MG63 (cell line): Measurements from ENCODE around the gene MGST2. TPM values are rescaled to one million over a fixed set of nuclear protein-coding genes. Genes with fewer than 3 reads are reported as not detected.
A peak's percentile ranks its signal among the peaks of the same experiment; 100 is the strongest.
"Not testable (repeated sequence)": the region's sequence is repeated elsewhere in the genome, so short reads cannot be mapped to it uniquely, and the experiment has no call there.

Experiments
- DNase-seq: peaks from one replicate; pipeline ENCODE4 v3.0.0-alpha.2; 2020
- H3K27me3 ChIP-seq: fragments of 250-450 bp; sonication (Bioruptor Pico); 2 replicates; pipeline ENCODE4 v1.5.1; 2020; ENCODE audit warnings: mild to moderate bottlenecking, moderate library complexity
- H3K36me3 ChIP-seq: fragments of 250-450 bp; sonication (Bioruptor Pico); 2 replicates; pipeline ENCODE4 v1.5.1; 2020; ENCODE audit warnings: mild to moderate bottlenecking, moderate library complexity
- H3K4me3 ChIP-seq: fragments of 250-450 bp; sonication (Bioruptor Pico); 2 replicates; pipeline ENCODE4 v1.5.1; 2020; ENCODE audit warnings: mild to moderate bottlenecking, moderate library complexity
- H3K9me3 ChIP-seq: fragments of 250-450 bp; sonication (Bioruptor Pico); 2 replicates; pipeline ENCODE4 v1.5.1; 2020; ENCODE audit warnings: mild to moderate bottlenecking, moderate library complexity
- total RNA-seq: library from RNA; depleted of rRNA; stranded (reverse); fragments of >200 nt; shearing (Covaris generic); gene quantifications from 2 replicates; pipeline ENCODE4 v1.2.3, GENCODE V29; 2014; ENCODE audit warnings: low replicate concordance; rRNA removed

Gene MGST2
- total RNA-seq: 2.3 and 10.5 TPM in 2 replicates

DNA sequence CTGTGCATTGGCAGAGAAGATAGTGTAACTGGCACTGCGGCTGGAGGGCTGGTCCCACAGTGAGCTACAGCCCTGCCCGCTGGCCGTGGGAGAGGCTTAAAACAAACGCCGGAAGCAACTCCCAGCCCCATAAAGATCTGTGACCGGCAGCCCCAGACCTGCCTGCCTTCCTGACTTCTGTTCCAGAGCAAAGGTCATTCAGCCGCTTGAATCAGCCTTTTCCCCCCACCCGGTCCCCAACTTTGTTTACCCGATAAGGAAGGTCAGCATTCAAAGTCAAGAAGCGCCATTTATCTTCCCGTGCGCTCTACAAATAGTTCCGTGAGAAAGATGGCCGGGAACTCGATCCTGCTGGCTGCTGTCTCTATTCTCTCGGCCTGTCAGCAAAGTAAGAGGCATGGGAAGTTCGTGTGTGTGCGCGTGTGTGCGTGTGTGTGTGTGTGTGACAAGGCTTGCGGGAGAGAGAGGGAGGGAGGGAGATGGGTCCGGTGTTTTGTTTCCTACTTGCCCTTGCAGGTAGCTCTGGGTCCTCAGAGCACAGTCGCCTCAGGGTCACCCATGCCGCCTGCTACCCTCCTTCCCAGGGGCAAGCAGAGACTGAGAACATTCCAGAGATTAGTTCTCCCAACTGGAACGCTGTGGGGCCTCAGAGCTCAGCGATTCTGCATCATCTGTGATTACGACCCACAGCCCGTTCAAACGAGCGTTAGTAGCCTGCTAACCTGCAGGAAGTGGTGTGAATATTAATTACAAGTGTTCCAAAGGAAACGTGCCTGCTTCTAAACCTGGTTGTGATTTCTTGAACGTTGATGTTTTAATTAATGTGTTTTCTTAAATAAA lies at the start of gene MGST2:
Gene MGST2, plus strand, starts transcription at position 130 of the 840 bp plus-strand sequence. Its CDS starts 201 bp downstream, at position 331.
- Histone ChIP-seq H3K27me3 (no peaks in the 10 kb centered on the region), H3K36me3 (no peaks in the 10 kb centered on the region), H3K9me3 (no peaks in the 10 kb centered on the region), H3K4me3 (peak within 1 kb of the TSS; percentile 56)
- peak; percentile 74 for DNase-seq

GRCh38 chr4:139617702-139618490 lies 47.7 kb upstream of the MGST2 start:
- no peak overlapping the region for H3K4me3 ChIP-seq

GRCh38 chr4:139619644-139620043 lies 46.0 kb upstream of the MGST2 start:
- H3K9me3 ChIP-seq: no peaks in the 10 kb centered on the region
- H3K27me3 ChIP-seq: no peaks in the 10 kb centered on the region
- no peak overlapping the region for H3K4me3 ChIP-seq
- no peaks in the 10 kb centered on the region for H3K36me3 ChIP-seq
- no peak for DNase-seq

More at GRCh38 chr4:139617702-139618490, 47.7 kb upstream of the MGST2 start:
- no peaks in the 10 kb centered on the region for H3K9me3 ChIP-seq
- DNase-seq: no peak
- H3K36me3 ChIP-seq: no peaks in the 10 kb centered on the region
- H3K27me3 ChIP-seq: no peaks in the 10 kb centered on the region

DNA sequence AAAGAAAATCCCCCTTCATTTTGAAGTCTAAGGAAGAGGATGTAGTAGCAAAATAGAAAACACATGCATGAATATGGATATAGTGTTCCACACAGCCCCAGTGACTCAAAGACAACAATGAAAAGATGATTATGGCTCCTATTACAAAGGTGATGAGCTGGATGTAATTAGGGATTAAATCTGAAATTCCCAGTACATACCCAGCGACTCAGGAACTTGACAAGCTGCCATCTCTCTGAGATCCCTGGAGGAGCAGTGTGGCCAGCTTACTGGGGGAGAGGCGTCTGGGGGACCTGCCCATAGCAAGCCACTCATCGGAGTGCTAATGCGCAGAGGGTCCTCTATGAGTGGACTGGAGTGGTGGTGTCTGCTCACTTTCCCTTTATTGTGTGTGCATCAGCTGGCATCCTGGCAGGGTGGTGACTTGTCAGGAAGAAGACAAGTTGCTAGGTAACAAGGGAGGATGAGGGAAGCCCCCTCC lies 42.7 kb upstream of the MGST2 start:
- Histone ChIP-seq H3K9me3 (no peaks in the 10 kb centered on the region), H3K27me3 (no peaks in the 10 kb centered on the region), H3K36me3 (no peaks in the 10 kb centered on the region), H3K4me3 (no peak overlapping the region)
- no peak for DNase-seq

GRCh38 chr4:139624441-139625092 lies 41.1 kb upstream of the MGST2 start:
- Histone ChIP-seq H3K4me3 (no peak overlapping the region), H3K36me3 (no peaks in the 10 kb centered on the region), H3K9me3 (no peaks in the 10 kb centered on the region), H3K27me3 (no peaks in the 10 kb centered on the region)
- no peak for DNase-seq

DNA sequence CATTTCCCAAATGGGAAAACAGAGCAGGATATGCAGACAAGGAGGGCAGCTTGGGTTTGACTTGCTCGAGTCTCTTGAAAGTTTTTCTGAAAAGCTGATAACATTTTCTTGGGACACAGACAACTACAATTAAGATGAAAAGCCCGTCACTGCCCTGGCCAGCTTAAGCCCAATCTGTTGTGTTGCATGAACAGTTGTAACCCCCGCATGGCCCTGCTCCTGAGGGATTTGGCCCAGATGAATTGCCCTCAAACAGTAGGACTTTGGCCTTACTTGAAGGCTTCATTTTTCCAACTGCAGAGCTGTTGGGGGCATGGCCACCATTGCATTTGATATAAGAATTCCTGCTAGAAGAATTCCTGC lies 40.5 kb upstream of the MGST2 start:
- H3K9me3 ChIP-seq: no peaks in the 10 kb centered on the region
- no peaks in the 10 kb centered on the region for H3K36me3 ChIP-seq
- no peak for DNase-seq
- no peaks in the 10 kb centered on the region for H3K27me3 ChIP-seq
- no peak overlapping the region for H3K4me3 ChIP-seq

DNA sequence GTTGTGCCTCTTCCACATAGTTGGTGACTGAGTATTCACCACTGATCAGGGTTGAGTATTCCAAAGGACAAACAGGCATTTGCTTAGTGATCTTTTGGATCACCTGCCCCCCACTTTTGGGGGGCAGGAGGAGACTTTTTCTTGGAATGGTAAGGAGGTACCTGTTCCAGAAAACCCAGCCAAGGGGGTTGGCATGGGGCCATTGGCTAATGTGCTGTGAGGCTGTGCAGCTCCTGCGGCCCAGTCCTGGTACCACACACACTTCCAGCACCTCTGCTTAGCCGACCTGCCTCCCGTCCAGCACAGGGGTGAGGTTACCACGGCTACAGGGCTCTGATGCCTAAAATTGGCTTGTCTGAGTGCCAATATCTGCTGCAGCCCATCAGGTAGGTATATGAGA lies 40.1 kb upstream of the MGST2 start:
- DNase-seq: no peak
- Histone ChIP-seq H3K4me3 (no peak overlapping the region), H3K36me3 (no peaks in the 10 kb centered on the region), H3K9me3 (no peaks in the 10 kb centered on the region), H3K27me3 (no peaks in the 10 kb centered on the region)

DNA sequence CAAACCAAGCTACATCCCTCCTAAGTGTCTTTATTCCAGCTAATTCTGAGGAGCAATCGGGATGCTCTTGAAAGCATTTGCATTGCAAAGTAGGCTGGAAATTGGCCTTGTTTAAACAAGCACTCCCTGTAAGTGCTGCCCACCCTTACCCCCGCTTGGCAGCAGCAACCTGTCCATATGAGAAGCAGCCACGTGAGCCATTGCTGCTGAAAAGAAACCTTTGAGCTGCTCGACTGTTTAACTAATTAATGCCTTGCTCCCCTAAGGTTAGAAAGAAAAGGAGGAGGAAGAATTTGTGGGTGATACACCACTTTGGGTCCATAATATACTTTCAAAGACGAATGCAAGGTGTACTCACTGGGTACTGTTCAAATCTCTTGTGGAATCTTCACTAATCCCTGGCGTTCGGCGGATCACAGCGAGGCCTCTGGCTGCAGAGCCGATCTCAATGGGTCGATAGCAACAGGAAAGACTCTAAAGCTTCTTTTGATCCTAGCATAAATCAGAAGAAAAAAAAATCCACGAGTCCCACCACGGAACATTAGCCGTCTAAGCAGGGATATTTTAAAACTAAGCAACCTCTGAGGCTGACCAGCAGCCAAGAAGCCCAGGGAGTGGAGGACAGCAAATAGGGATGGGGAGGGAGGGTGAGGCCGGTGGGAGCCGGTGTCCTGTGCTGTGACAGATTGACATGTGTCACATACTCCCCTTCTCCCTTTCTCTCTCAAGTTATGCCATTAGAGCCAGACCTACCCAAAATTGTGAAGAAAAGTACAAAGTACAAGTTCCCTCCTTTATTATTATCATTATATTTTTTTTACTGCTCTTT lies 37.2 kb upstream of the MGST2 start:
- H3K9me3 ChIP-seq: no peaks in the 10 kb centered on the region
- no peaks in the 10 kb centered on the region for H3K36me3 ChIP-seq
- no peak overlapping the region for H3K4me3 ChIP-seq
- H3K27me3 ChIP-seq: no peaks in the 10 kb centered on the region
- no peak for DNase-seq

GRCh38 chr4:139629436-139630125 lies 36.0 kb upstream of the MGST2 start:
- Histone ChIP-seq H3K4me3 (no peak overlapping the region), H3K9me3 (no peaks in the 10 kb centered on the region), H3K36me3 (no peaks in the 10 kb centered on the region), H3K27me3 (no peaks in the 10 kb centered on the region)
- DNase-seq: no peak

DNA sequence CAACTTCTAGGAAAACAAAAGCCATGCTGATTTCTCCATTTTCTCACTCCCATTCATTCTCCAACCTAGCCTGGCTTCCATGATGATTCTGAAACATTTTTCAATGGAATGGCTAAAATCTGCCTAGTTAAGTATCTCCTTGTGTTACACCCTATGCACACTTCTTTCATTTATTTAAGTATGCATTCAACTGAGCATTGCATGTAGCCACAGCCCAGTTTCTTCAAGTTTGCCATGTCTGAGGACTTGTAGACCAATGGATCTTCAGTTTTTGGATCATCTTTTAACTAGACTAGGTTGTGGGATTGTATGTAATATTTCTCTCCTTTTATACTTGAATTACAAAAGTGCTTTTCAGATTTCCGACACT lies 35.5 kb upstream of the MGST2 start:
- Histone ChIP-seq H3K4me3 (no peak overlapping the region), H3K9me3 (no peaks in the 10 kb centered on the region), H3K27me3 (no peaks in the 10 kb centered on the region), H3K36me3 (no peaks in the 10 kb centered on the region)
- DNase-seq: no peak

DNA sequence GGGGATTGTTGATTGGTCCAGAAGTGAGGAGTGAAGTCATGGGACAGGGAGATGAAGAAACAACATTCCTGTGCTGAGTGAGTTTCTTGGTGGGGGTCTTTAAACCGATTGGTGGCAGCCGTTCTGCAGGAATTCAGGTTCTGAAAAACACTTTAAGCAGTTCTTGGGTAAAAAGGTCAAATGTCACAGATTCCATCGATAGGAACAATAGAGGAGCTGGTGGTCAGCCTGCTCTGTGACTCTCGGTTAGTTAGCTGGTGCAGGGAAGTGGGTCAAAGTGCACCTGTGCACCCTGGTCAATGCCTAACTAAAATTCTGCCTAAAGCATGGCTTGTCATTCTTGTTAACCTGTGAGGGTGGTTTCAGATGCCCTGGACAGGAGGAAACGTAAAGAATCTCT lies 34.6 kb upstream of the MGST2 start:
- H3K4me3 ChIP-seq: no peak overlapping the region
- no peak for DNase-seq
- H3K36me3 ChIP-seq: no peaks in the 10 kb centered on the region
- no peaks in the 10 kb centered on the region for H3K9me3 ChIP-seq
- no peaks in the 10 kb centered on the region for H3K27me3 ChIP-seq

GRCh38 chr4:139631791-139632190 lies 33.8 kb upstream of the MGST2 start:
- DNase-seq: no peak
- H3K9me3 ChIP-seq: no peaks in the 10 kb centered on the region
- H3K4me3 ChIP-seq: no peak overlapping the region
- no peaks in the 10 kb centered on the region for H3K36me3 ChIP-seq
- no peaks in the 10 kb centered on the region for H3K27me3 ChIP-seq

- H3K4me3 ChIP-seq: not testable (repeated sequence)
Measured at GRCh38 chr4:139632739-139633138, 32.9 kb upstream of the MGST2 start.

DNA sequence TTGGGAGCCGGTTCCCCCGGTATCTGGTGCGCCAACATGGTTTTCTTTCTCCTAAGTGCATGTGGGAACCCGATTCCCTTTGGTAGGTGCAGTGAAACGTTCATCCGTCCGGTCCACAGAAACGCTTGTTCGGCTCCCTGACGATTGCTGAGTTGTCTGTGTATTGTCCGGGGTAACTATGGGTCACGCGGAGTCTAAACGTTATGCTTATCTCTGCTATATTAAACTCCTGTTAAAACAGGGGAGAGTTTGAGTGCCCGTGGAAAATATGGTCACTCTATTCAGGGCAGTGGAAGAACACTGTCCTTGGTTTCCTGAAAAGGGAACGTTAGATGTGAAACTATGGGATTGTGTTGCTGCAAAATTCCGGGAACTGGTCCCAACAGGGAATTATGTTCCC lies 32.4 kb upstream of the MGST2 start:
- Histone ChIP-seq H3K36me3 (no peaks in the 10 kb centered on the region), H3K27me3 (no peaks in the 10 kb centered on the region), H3K4me3 (no peak overlapping the region), H3K9me3 (peaks cover 1% of the 10 kb centered on the region; the same call in 1 of the 2 replicates)
- no peak for DNase-seq

More at GRCh38 chr4:139632739-139633138, 32.9 kb upstream of the MGST2 start:
- not testable (repeated sequence) for H3K9me3 ChIP-seq, H3K36me3 ChIP-seq, DNase-seq, H3K27me3 ChIP-seq

DNA sequence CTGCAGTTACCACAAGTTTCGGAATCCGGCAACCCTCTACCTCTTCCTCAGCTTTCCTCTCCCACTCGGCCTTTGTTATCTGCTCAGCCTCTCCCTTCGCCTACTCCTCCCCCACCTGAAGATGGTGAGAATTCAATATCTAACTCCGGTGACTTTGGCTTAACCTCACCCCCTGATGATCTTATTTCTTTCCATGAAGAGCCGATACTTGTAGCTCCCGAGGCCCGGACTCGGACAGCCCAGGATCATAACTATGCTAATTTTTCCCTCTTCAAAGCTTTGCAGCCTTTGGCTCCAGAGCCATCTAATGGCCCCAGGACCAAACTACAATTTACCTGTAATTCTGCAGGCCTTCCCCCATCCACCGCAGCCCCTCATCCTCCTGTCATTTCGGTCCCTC lies 32.0 kb upstream of the MGST2 start:
- H3K27me3 ChIP-seq: no peaks in the 10 kb centered on the region
- no peaks in the 10 kb centered on the region for H3K36me3 ChIP-seq
- no peak overlapping the region for H3K4me3 ChIP-seq
- DNase-seq: no peak
- peaks cover 3% of the 10 kb centered on the region; the same call in 1 of the 2 replicates for H3K9me3 ChIP-seq

DNA sequence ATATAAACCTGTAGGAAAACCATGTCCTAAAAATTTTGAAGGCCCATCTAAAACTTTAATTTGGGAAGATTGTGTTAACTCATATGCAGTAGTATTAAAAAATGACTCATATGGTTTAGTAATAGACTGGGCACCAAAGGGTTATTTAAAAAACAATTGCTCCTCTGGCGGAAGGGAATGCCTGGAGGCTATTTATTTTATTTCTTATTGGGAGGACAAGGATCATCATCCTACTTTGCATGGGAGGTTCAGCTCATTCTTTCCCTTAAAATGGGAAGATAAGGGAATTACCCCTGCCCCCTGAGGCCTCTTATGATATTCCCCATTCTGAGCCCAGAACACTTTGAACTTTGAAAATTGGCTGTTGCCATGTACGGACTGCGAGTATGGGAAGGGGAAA lies 29.7 kb upstream of the MGST2 start:
- DNase-seq: no peak
- no peaks in the 10 kb centered on the region for H3K27me3 ChIP-seq
- H3K9me3 ChIP-seq: peaks cover 3% of the 10 kb centered on the region; the same call in 1 of the 2 replicates
- H3K4me3 ChIP-seq: no peak overlapping the region
- H3K36me3 ChIP-seq: no peaks in the 10 kb centered on the region
